Measurements from ENCODE around the gene SAP30BP.

DNA sequence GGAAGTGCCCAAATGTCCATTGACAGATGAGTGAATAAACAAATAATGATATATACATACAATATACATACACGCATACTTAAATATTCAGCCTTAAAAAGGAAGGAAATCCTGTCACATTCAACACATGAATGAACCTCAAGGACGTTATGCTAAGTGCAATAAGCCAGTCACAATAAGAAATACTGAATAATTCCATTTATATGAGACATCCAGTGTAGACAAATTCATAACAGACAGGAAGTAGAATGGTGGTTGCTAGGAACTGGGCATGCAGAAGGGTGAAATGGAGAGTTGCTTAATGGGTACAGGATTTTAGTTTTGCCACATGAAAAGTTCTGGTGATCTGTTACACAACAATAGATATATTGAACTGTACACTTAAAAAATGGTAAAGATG is 45.3 kb downstream of the SAP30BP start:
- no peak for TF ChIP-seq ZNF570 (CRISPR knock-in tag; IDR thresholded peaks at IDR 0.05; ENCODE audit: borderline replicate concordance)
- TF ChIP-seq, protein P1, sequence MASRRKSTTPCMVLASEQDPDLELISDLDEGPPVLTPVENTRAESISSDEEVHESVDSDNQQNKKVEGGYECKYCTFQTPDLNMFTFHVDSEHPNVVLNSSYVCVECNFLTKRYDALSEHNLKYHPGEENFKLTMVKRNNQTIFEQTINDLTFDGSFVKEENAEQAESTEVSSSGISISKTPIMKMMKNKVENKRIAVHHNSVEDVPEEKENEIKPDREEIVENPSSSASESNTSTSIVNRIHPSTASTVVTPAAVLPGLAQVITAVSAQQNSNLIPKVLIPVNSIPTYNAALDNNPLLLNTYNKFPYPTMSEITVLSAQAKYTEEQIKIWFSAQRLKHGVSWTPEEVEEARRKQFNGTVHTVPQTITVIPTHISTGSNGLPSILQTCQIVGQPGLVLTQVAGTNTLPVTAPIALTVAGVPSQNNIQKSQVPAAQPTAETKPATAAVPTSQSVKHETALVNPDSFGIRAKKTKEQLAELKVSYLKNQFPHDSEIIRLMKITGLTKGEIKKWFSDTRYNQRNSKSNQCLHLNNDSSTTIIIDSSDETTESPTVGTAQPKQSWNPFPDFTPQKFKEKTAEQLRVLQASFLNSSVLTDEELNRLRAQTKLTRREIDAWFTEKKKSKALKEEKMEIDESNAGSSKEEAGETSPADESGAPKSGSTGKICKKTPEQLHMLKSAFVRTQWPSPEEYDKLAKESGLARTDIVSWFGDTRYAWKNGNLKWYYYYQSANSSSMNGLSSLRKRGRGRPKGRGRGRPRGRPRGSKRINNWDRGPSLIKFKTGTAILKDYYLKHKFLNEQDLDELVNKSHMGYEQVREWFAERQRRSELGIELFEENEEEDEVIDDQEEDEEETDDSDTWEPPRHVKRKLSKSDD (CRISPR knock-in tag; IDR thresholded peaks at IDR 0.05; ENCODE audit: low read depth): no peak
- TF ChIP-seq, protein P2, sequence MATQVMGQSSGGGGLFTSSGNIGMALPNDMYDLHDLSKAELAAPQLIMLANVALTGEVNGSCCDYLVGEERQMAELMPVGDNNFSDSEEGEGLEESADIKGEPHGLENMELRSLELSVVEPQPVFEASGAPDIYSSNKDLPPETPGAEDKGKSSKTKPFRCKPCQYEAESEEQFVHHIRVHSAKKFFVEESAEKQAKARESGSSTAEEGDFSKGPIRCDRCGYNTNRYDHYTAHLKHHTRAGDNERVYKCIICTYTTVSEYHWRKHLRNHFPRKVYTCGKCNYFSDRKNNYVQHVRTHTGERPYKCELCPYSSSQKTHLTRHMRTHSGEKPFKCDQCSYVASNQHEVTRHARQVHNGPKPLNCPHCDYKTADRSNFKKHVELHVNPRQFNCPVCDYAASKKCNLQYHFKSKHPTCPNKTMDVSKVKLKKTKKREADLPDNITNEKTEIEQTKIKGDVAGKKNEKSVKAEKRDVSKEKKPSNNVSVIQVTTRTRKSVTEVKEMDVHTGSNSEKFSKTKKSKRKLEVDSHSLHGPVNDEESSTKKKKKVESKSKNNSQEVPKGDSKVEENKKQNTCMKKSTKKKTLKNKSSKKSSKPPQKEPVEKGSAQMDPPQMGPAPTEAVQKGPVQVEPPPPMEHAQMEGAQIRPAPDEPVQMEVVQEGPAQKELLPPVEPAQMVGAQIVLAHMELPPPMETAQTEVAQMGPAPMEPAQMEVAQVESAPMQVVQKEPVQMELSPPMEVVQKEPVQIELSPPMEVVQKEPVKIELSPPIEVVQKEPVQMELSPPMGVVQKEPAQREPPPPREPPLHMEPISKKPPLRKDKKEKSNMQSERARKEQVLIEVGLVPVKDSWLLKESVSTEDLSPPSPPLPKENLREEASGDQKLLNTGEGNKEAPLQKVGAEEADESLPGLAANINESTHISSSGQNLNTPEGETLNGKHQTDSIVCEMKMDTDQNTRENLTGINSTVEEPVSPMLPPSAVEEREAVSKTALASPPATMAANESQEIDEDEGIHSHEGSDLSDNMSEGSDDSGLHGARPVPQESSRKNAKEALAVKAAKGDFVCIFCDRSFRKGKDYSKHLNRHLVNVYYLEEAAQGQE (IDR thresholded peaks at IDR 0.05; ENCODE audit: borderline replicate concordance in 1 of 2, low read depth in 1 of 2, low read length in 2 of 2): no peak
- TF ChIP-seq, protein P3, sequence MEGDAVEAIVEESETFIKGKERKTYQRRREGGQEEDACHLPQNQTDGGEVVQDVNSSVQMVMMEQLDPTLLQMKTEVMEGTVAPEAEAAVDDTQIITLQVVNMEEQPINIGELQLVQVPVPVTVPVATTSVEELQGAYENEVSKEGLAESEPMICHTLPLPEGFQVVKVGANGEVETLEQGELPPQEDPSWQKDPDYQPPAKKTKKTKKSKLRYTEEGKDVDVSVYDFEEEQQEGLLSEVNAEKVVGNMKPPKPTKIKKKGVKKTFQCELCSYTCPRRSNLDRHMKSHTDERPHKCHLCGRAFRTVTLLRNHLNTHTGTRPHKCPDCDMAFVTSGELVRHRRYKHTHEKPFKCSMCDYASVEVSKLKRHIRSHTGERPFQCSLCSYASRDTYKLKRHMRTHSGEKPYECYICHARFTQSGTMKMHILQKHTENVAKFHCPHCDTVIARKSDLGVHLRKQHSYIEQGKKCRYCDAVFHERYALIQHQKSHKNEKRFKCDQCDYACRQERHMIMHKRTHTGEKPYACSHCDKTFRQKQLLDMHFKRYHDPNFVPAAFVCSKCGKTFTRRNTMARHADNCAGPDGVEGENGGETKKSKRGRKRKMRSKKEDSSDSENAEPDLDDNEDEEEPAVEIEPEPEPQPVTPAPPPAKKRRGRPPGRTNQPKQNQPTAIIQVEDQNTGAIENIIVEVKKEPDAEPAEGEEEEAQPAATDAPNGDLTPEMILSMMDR (CRISPR knock-in tag; IDR thresholded peaks at IDR 0.05): no peak
- TF ChIP-seq, protein P4, sequence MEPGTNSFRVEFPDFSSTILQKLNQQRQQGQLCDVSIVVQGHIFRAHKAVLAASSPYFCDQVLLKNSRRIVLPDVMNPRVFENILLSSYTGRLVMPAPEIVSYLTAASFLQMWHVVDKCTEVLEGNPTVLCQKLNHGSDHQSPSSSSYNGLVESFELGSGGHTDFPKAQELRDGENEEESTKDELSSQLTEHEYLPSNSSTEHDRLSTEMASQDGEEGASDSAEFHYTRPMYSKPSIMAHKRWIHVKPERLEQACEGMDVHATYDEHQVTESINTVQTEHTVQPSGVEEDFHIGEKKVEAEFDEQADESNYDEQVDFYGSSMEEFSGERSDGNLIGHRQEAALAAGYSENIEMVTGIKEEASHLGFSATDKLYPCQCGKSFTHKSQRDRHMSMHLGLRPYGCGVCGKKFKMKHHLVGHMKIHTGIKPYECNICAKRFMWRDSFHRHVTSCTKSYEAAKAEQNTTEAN (CRISPR knock-in tag; conservative IDR thresholded peaks at IDR 0.05): no peak
- no peak for TF ChIP-seq EHMT2 (IDR thresholded peaks at IDR 0.05; ENCODE audit: borderline replicate concordance, low read depth, low read length)
- no peak for TF ChIP-seq KDM1A (CRISPR knock-in tag; IDR thresholded peaks at IDR 0.05)
- no peak for TF ChIP-seq ZNF510 (CRISPR knock-in tag; IDR thresholded peaks at IDR 0.05; ENCODE audit: low read depth)
- TF ChIP-seq, protein P5, sequence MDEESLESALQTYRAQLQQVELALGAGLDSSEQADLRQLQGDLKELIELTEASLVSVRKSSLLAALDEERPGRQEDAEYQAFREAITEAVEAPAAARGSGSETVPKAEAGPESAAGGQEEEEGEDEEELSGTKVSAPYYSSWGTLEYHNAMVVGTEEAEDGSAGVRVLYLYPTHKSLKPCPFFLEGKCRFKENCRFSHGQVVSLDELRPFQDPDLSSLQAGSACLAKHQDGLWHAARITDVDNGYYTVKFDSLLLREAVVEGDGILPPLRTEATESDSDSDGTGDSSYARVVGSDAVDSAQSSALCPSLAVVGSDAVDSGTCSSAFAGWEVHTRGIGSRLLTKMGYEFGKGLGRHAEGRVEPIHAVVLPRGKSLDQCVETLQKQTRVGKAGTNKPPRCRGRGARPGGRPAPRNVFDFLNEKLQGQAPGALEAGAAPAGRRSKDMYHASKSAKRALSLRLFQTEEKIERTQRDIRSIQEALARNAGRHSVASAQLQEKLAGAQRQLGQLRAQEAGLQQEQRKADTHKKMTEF (CRISPR knock-in tag; IDR thresholded peaks at IDR 0.05): no peak
- TF ChIP-seq, protein P6, sequence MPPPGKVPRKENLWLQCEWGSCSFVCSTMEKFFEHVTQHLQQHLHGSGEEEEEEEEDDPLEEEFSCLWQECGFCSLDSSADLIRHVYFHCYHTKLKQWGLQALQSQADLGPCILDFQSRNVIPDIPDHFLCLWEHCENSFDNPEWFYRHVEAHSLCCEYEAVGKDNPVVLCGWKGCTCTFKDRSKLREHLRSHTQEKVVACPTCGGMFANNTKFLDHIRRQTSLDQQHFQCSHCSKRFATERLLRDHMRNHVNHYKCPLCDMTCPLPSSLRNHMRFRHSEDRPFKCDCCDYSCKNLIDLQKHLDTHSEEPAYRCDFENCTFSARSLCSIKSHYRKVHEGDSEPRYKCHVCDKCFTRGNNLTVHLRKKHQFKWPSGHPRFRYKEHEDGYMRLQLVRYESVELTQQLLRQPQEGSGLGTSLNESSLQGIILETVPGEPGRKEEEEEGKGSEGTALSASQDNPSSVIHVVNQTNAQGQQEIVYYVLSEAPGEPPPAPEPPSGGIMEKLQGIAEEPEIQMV (CRISPR knock-in tag; IDR thresholded peaks at IDR 0.05; ENCODE audit: low read depth): no peak
- no peak for TF ChIP-seq HIVEP1 (CRISPR knock-in tag; IDR thresholded peaks at IDR 0.05)
- TF ChIP-seq ZNF644 (CRISPR knock-in tag; IDR thresholded peaks at IDR 0.05; ENCODE audit: low read depth): no peak
- TF ChIP-seq ZNF652 (CRISPR knock-in tag; IDR thresholded peaks at IDR 0.05; ENCODE audit: borderline replicate concordance, low read depth): no peak
